DOHH2 (cell line): ENCODE results near the gene PPCDC.

Experiments used
- EZH2phosphoT487 ChIP-seq: fragments of 200-600 bp; sonication (generic); IDR thresholded peaks from 2 replicates; pipeline ENCODE4 v1.6.1; 2017; ENCODE audit warnings: borderline replicate concordance, mild to moderate bottlenecking, antibody characterized with exemption, low read length, moderate library complexity, mixed read lengths
- TF ChIP-seq, protein P1 (sequence below): fragments of 200-600 bp; sonication (generic); IDR thresholded peaks from one replicate; pipeline ENCODE4 v1.5.1; 2014; ENCODE audit warnings: antibody characterized with exemption, mild to moderate bottlenecking, low read depth, low read length; ENCODE audit not compliant: poor library complexity, severe bottlenecking

DNA sequence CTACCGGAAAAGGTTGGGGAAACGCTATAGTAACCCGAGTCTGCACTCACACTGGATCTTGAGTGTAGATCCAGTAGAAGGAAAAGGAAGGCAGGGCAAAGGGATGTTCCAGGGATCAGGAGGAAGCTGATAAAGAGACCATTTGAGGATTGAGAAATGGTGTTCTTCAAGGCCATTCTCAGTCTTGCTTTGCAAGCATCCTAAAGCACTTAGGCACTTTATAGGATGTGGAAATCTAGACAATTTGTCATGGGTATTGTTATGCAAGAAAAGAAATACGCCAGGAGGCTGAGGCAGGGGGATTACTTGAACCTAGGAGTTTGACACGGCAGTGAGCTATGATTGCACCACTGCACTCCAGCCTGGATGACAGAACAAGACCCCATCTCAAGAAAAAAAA, 41.2 kb upstream of the PPCDC start:
- TF ChIP-seq, protein P1, sequence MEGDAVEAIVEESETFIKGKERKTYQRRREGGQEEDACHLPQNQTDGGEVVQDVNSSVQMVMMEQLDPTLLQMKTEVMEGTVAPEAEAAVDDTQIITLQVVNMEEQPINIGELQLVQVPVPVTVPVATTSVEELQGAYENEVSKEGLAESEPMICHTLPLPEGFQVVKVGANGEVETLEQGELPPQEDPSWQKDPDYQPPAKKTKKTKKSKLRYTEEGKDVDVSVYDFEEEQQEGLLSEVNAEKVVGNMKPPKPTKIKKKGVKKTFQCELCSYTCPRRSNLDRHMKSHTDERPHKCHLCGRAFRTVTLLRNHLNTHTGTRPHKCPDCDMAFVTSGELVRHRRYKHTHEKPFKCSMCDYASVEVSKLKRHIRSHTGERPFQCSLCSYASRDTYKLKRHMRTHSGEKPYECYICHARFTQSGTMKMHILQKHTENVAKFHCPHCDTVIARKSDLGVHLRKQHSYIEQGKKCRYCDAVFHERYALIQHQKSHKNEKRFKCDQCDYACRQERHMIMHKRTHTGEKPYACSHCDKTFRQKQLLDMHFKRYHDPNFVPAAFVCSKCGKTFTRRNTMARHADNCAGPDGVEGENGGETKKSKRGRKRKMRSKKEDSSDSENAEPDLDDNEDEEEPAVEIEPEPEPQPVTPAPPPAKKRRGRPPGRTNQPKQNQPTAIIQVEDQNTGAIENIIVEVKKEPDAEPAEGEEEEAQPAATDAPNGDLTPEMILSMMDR: no peak
- TF ChIP-seq EZH2phosphoT487: no peak
